ENCODE results near the gene JUNB.

JUNB gene

GRCh38 chr19:12833418-12833737 is 42.1 kb downstream of the JUNB start:
- Histone ChIP-seq H2AFZ (ENCODE audit: low read length) (no peak overlapping the region), H4K20me1 (ENCODE audit: insufficient read depth, low read length) (no peaks in the 10 kb centered on the region), H3K36me3 (replicated peaks; ENCODE audit: insufficient read depth, low read length) (no peaks in the 10 kb centered on the region), H3F3A (ENCODE audit: insufficient read depth, low read length) (no peaks in the 10 kb centered on the region), H3K4me1 (ENCODE audit: low read length) (peaks cover 3% of the 10 kb centered on the region; the same call in 1 of the 2 replicates), H3K27me3 (replicated peaks; ENCODE audit: insufficient read depth, low read length) (peaks cover 78% of the 10 kb centered on the region), H3K9me2 (replicated peaks; ENCODE audit: insufficient read depth, low read length) (no peaks in the 10 kb centered on the region), H3K4me3 (ENCODE audit: low read length) (no peak overlapping the region; the same call in 1 of the 2 replicates), H3K79me2 (ENCODE audit: low read length) (no peaks in the 10 kb centered on the region), H3K4me2 (ENCODE audit: low read depth, low read length) (peak overlapping the region; percentile 53), H3K9ac (ENCODE audit: low read length) (no peak overlapping the region), H3K27ac (ENCODE audit: low read length) (no peak overlapping the region), H3K9me3 (replicated peaks; ENCODE audit: insufficient read depth, low read length) (no peaks in the 10 kb centered on the region)
- DNase-seq: no peak
- no peak for TF ChIP-seq EZH2 (optimal IDR thresholded peaks at IDR 0.05; ENCODE audit: low read depth, low read length)

GRCh38 chr19:12833738-12834565 is 42.7 kb downstream of the JUNB start:
- H3K27me3 ChIP-seq (replicated peaks; ENCODE audit: insufficient read depth, low read length): peaks cover 78% of the 10 kb centered on the region
- H3K9me3 ChIP-seq (replicated peaks; ENCODE audit: insufficient read depth, low read length): no peaks in the 10 kb centered on the region
- no peak overlapping the region for H3K9ac ChIP-seq (ENCODE audit: low read length)
- peak overlapping the region; percentile 37; the same call in 1 of the 2 replicates for H3K4me3 ChIP-seq (ENCODE audit: low read length)
- TF ChIP-seq EZH2phosphoT487 (IDR thresholded peaks at IDR 0.05; ENCODE audit: low read length): no peak
- no peak for TF ChIP-seq CTCF (IDR thresholded peaks at IDR 0.05; ENCODE audit: low read length)
- no peak for TF ChIP-seq EZH2 (optimal IDR thresholded peaks at IDR 0.05; ENCODE audit: low read depth, low read length)
- no peak overlapping the region for H3K27ac ChIP-seq (ENCODE audit: low read length)
- H3K79me2 ChIP-seq (ENCODE audit: low read length): no peaks in the 10 kb centered on the region
- peak; percentile 24 for DNase-seq
- H4K20me1 ChIP-seq (ENCODE audit: insufficient read depth, low read length): no peaks in the 10 kb centered on the region
- H3K9me2 ChIP-seq (replicated peaks; ENCODE audit: insufficient read depth, low read length): no peaks in the 10 kb centered on the region
- H3K36me3 ChIP-seq (replicated peaks; ENCODE audit: insufficient read depth, low read length): no peaks in the 10 kb centered on the region
- no peaks in the 10 kb centered on the region for H3F3A ChIP-seq (ENCODE audit: insufficient read depth, low read length)
- H2AFZ ChIP-seq (ENCODE audit: low read length): no peak overlapping the region
- H3K4me1 ChIP-seq (ENCODE audit: low read length): peaks cover 3% of the 10 kb centered on the region; the same call in 1 of the 2 replicates
- H3K4me2 ChIP-seq (ENCODE audit: low read depth, low read length): peak overlapping the region; percentile 71; the same call in 1 of the 2 replicates

GRCh38 chr19:12834566-12834943 is 43.3 kb downstream of the JUNB start, which contains the start of gene RTBDN:
TSS of gene RTBDN (minus strand) at chr19:12834579. CDS start at chr19:12829979, 4,600 bp downstream.
- no peaks in the 10 kb centered on the region for H3K9me3 ChIP-seq (replicated peaks; ENCODE audit: insufficient read depth, low read length)
- no peak for DNase-seq

More at GRCh38 chr19:12834566-12834943, 43.3 kb downstream of the JUNB start, which contains the start of gene RTBDN:
- H2AFZ ChIP-seq (ENCODE audit: low read length): no peak within 1 kb of the TSS
- peaks cover 78% of the 10 kb centered on the region for H3K27me3 ChIP-seq (replicated peaks; ENCODE audit: insufficient read depth, low read length)
- no peaks in the 10 kb centered on the region for H3F3A ChIP-seq (ENCODE audit: insufficient read depth, low read length)
- peak within 1 kb of the TSS; percentile 71 for H3K4me2 ChIP-seq (ENCODE audit: low read depth, low read length)
- no peak within 1 kb of the TSS for H3K27ac ChIP-seq (ENCODE audit: low read length)
- peak within 1 kb of the TSS; percentile 37; the same call in 1 of the 2 replicates for H3K4me3 ChIP-seq (ENCODE audit: low read length)
- H3K9me2 ChIP-seq (replicated peaks; ENCODE audit: insufficient read depth, low read length): no peaks in the 10 kb centered on the region
- H3K79me2 ChIP-seq (ENCODE audit: low read length): no peaks in the 10 kb centered on the region
- no peaks in the 10 kb centered on the region for H4K20me1 ChIP-seq (ENCODE audit: insufficient read depth, low read length)
- TF ChIP-seq EZH2 (optimal IDR thresholded peaks at IDR 0.05; ENCODE audit: low read depth, low read length): no peak
- TF ChIP-seq CTCF (IDR thresholded peaks at IDR 0.05; ENCODE audit: low read length): no peak
- H3K4me1 ChIP-seq (ENCODE audit: low read length): peaks cover 3% of the 10 kb centered on the region; the same call in 1 of the 2 replicates
- no peak within 1 kb of the TSS for H3K9ac ChIP-seq (ENCODE audit: low read length)
- no peaks in the 10 kb centered on the region for H3K36me3 ChIP-seq (replicated peaks; ENCODE audit: insufficient read depth, low read length)
